ENCODE data around the gene CGN. TPM values are rescaled to one million over a fixed set of nuclear protein-coding genes. Genes with fewer than 3 reads are reported as not detected.
A peak's percentile ranks its signal among the peaks of the same experiment; 100 is the strongest.

The CGN gene
- total and polyA plus RNA-seq, 7 donors, result 0.33 to 132 (median 1.8) TPM

DNA sequence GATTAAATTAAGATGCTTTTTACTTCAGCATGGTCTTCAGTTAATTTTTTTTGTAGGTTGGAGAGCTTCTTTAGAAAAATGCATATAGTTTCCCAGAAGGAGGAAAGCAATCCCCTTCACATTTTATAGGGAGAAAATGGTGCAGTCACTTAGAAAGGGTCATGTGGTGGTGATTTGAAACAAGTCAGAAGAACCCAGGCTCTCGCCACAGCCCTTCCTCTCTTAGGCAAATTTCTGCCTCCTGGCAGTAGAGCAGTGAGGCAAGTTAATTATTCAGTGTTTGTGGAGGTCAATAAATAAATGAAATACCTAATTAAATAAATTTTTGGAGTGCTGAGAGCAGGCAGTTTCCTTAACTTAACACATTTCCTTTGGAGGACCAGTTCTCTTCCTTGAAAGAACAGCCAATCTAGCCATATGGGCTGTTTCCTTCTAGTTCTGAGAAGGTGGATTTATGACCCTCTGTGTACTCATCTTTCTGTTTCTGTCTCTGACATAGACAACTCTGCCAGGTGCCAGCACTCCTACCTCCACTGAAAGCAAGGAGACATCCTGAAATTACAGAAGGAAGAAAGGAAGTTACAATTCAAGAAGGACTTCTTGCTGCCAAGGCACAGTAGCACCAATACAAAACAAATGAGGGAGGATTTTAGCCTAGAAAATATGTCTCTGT, 32.9 kb upstream of the CGN start:
- DNase-seq, result no peak
- H3K27me3 ChIP-seq, result no peaks in the 10 kb centered on the region
- peaks cover 0 to 9% (median 5%) of the 10 kb centered on the region in 4 donors for H3K4me1 ChIP-seq
- intact Hi-C loops (cut with DNase I), result no loop called here
- H3K27ac ChIP-seq, result peak overlapping the region in 2 of 4 donors; percentile 5 to 35
- H3K36me3 ChIP-seq, result no peaks in the 10 kb centered on the region
- peaks cover 0 to 6% (median 1%) of the 10 kb centered on the region in 4 donors for H3K9me3 ChIP-seq
- TF ChIP-seq POLR2A (IDR thresholded peaks at IDR 0.05), result no peak
- no peak for TF ChIP-seq POLR2AphosphoS5 (IDR thresholded peaks at IDR 0.05)
- TF ChIP-seq, protein P1, sequence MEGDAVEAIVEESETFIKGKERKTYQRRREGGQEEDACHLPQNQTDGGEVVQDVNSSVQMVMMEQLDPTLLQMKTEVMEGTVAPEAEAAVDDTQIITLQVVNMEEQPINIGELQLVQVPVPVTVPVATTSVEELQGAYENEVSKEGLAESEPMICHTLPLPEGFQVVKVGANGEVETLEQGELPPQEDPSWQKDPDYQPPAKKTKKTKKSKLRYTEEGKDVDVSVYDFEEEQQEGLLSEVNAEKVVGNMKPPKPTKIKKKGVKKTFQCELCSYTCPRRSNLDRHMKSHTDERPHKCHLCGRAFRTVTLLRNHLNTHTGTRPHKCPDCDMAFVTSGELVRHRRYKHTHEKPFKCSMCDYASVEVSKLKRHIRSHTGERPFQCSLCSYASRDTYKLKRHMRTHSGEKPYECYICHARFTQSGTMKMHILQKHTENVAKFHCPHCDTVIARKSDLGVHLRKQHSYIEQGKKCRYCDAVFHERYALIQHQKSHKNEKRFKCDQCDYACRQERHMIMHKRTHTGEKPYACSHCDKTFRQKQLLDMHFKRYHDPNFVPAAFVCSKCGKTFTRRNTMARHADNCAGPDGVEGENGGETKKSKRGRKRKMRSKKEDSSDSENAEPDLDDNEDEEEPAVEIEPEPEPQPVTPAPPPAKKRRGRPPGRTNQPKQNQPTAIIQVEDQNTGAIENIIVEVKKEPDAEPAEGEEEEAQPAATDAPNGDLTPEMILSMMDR (IDR thresholded peaks at IDR 0.05), result no peak
- no peak overlapping the region for H3K4me3 ChIP-seq
- WGBS, 2 donors, result 84 to 85% methylated on average over 1 of the region's 1 CpG

DNA sequence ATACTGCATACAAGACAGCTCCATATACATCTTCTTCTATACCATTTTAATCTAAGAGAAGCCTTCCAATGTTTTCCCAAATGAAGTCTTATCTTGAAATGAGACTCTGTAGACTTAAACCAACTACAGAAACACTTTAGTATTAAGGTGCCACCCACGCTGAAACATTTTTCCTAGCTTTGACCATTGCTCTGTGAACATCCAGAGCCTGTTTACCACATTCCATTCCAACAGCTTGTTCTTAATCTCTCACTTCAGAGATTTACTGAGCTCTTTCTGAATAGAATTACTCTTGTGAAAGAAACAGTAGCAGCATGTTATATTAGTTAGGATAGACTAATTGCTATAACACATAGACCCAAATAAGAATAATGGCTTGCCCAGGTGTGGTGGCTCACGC, 32.3 kb upstream of the CGN start:
- no peaks in the 10 kb centered on the region for H3K27me3 ChIP-seq
- intact Hi-C loops (cut with DNase I), result no loop called here
- H3K9me3 ChIP-seq, result peaks cover 0 to 6% (median 1%) of the 10 kb centered on the region in 4 donors
- no peaks in the 10 kb centered on the region for H3K36me3 ChIP-seq
- DNase-seq, result no peak
- H3K27ac ChIP-seq, result peak overlapping the region in 2 of 4 donors; percentile 5 to 35
- WGBS, 2 donors, result 76 to 89% methylated on average over 2 of the region's 2 CpGs
- no peak for TF ChIP-seq POLR2A (IDR thresholded peaks at IDR 0.05)
- TF ChIP-seq POLR2AphosphoS5 (IDR thresholded peaks at IDR 0.05), result no peak
- TF ChIP-seq, protein P1 (IDR thresholded peaks at IDR 0.05), result no peak
- TF ChIP-seq EP300 (IDR thresholded peaks at IDR 0.05), result no peak
- peaks cover 0 to 9% (median 3%) of the 10 kb centered on the region in 4 donors for H3K4me1 ChIP-seq
- no peak overlapping the region for H3K4me3 ChIP-seq

DNA sequence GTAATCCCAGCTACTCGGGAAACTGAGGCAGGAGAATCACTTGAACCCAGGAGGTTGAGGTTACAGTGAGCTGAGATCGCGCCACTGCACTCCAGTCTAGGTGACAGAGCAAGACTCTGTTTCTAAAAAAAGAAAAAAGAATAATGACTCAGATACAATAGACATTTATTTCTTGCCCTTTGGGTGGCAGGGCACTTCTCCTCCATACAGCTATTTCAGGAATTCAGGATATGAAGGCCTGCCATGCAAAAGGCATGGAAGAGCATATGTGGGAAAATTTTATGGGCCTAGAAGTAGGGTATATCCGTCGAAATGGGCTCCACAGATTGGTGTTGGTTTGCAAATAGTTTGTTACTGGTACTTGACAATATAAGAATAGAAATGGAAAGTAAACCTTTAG, 31.7 kb upstream of the CGN start:
- H3K4me3 ChIP-seq, result no peak overlapping the region
- WGBS, 2 donors, result 87 to 91% methylated on average over 5 of the region's 5 CpGs
- peaks cover 0 to 9% (median 3%) of the 10 kb centered on the region in 4 donors for H3K4me1 ChIP-seq
- no peaks in the 10 kb centered on the region for H3K27me3 ChIP-seq
- TF ChIP-seq POLR2AphosphoS5 (IDR thresholded peaks at IDR 0.05), result no peak
- peak overlapping the region in 1 of 4 donors; percentile 5 for H3K27ac ChIP-seq
- intact Hi-C loops (cut with DNase I), result no loop called here
- peaks cover 0 to 6% (median 1%) of the 10 kb centered on the region in 4 donors for H3K9me3 ChIP-seq
- no peaks in the 10 kb centered on the region for H3K36me3 ChIP-seq
- DNase-seq, result no peak

DNA sequence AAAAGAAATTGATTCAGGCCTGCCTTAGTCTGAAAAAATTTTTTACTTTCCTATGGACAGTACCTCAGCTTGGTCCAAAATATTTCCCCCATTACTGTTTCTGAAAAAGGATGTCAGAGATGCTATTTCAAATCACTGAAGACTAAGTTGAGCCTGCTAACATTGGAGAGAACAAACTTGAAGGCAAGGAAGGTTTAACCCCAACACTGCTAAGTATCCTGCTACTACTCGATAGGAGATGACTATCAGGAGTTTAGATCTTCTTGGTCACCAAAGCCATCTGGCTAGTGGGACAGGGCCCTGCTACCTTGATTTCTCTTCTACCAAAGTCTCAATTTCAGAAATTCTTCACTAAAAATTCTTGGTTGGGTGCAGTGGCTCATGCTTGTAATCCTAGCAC, 29.2 kb upstream of the CGN start:
- no peaks in the 10 kb centered on the region for H3K36me3 ChIP-seq
- no peak for DNase-seq
- 97 to 98% methylated on average over 1 of the region's 1 CpG for WGBS, 2 donors
- H3K4me3 ChIP-seq, result no peak overlapping the region
- TF ChIP-seq, protein P1 (IDR thresholded peaks at IDR 0.05), result no peak
- TF ChIP-seq POLR2A (IDR thresholded peaks at IDR 0.05) (no peak), EP300 (IDR thresholded peaks at IDR 0.05) (no peak), POLR2AphosphoS5 (IDR thresholded peaks at IDR 0.05) (no peak)
- peaks cover 0 to 9% (median 3%) of the 10 kb centered on the region in 4 donors for H3K4me1 ChIP-seq
- H3K9me3 ChIP-seq, result peaks cover 0 to 6% (median 1%) of the 10 kb centered on the region in 4 donors
- intact Hi-C loops (cut with DNase I), result no loop called here
- no peaks in the 10 kb centered on the region for H3K27me3 ChIP-seq
- no peak overlapping the region for H3K27ac ChIP-seq

DNA sequence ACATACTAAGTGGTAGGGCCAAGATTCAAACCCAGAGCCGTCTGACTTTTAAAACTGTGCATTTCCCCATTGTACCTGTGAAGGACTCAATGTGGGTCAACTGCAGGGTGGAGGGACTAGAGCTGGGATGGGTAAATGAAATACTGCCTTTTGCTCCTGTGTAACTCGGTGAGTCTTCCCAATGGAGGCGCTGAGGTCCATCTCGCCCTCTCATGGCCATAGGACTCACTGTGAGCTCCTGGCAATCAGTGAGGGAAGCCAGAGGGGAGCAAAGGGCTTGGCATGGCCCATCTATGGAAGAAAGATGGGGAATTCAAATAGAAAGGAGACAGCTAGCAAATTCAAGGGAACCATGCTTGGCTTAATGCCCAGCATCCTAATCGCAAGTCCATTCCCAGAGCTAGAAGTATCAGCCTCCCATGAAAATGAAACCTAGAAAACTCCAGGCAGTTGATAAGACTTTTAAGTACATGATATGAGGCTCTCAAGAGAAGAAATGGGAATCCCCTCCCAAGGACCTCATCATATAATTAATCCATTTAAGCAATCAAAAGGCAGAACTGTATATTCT, 25.4 kb upstream of the CGN start:
- Histone ChIP-seq H3K36me3 (no peaks in the 10 kb centered on the region), H3K9me3 (peaks cover 0 to 6% (median 1%) of the 10 kb centered on the region in 4 donors), H3K4me1 (no peaks in the 10 kb centered on the region), H3K27ac (no peak overlapping the region), H3K4me3 (no peak overlapping the region), H3K27me3 (no peaks in the 10 kb centered on the region)
- no peak for DNase-seq
- intact Hi-C loops (cut with DNase I), result no loop called here
- TF ChIP-seq, protein P1 (IDR thresholded peaks at IDR 0.05), result no peak
- no peak for TF ChIP-seq EP300 (IDR thresholded peaks at IDR 0.05)
- no peak for TF ChIP-seq POLR2A (IDR thresholded peaks at IDR 0.05)
- no peak for TF ChIP-seq POLR2AphosphoS5 (IDR thresholded peaks at IDR 0.05)
- 76 to 85% methylated on average over 5 of the region's 5 CpGs for WGBS, 2 donors
